GM21529 (cell line): Measurements from ENCODE around the gene ATP6V0D1.

ENCODE experiments used
- ATAC-seq: cut with Tn5 transposase; IDR thresholded peaks from one replicate; pipeline ENCODE4 v1.9.1; 2021; ENCODE audit not compliant: unreplicated experiment

The ATP6V0D1 gene

GRCh38 chr16:67409631-67410030, 71.3 kb downstream of the ATP6V0D1 start:
- no peak for ATAC-seq

GRCh38 chr16:67407788-67408452, 73.0 kb downstream of the ATP6V0D1 start:
- ATAC-seq = no peak

- ATAC-seq = no peak
Measured at GRCh38 chr16:67407176-67407787, 73.7 kb downstream of the ATP6V0D1 start.

GRCh38 chr16:67406111-67406971, 74.6 kb downstream of the ATP6V0D1 start:
- ATAC-seq = no peak

GRCh38 chr16:67405336-67405735, 75.6 kb downstream of the ATP6V0D1 start:
- no peak for ATAC-seq

- no peak for ATAC-seq
Measured at GRCh38 chr16:67404740-67405226, 76.2 kb downstream of the ATP6V0D1 start.

- no peak for ATAC-seq
Measured at GRCh38 chr16:67403976-67404555, 76.9 kb downstream of the ATP6V0D1 start.

GRCh38 chr16:67400901-67401300, 80.1 kb downstream of the ATP6V0D1 start:
- no peak for ATAC-seq

- ATAC-seq = no peak
Measured at GRCh38 chr16:67399749-67400704, 80.9 kb downstream of the ATP6V0D1 start.

GRCh38 chr16:67399218-67399733, 81.7 kb downstream of the ATP6V0D1 start:
- ATAC-seq = no peak

GRCh38 chr16:67398546-67399217, 82.3 kb downstream of the ATP6V0D1 start:
- ATAC-seq = no peak

GRCh38 chr16:67397812-67398545, 83.0 kb downstream of the ATP6V0D1 start:
- no peak for ATAC-seq

- no peak for ATAC-seq
Measured at GRCh38 chr16:67397036-67397801, 83.7 kb downstream of the ATP6V0D1 start.

- no peak for ATAC-seq
Measured at GRCh38 chr16:67396159-67397035, 84.6 kb downstream of the ATP6V0D1 start.

GRCh38 chr16:67395458-67396158, 85.3 kb downstream of the ATP6V0D1 start:
- ATAC-seq = no peak

- ATAC-seq = no peak
Measured at GRCh38 chr16:67395105-67395457, 85.9 kb downstream of the ATP6V0D1 start.
